Body of pancreas (tissue), 4 donors: ENCODE data around the gene RPP14. TPM values are rescaled to one million over a fixed set of nuclear protein-coding genes. Genes with fewer than 3 reads are reported as not detected.
"Not testable (repeated sequence)": the region's sequence is repeated elsewhere in the genome, so short reads cannot be mapped to it uniquely, and the experiment has no call there.

ENCODE experiments used
- ATAC-seq: fragments of 150-250 bp; one replicate; pipeline ENCODE4 v1.9.1; 2016
- DNase-seq, 4 donors: peaks; one replicate each; pipeline ENCODE4 v3.0.0-alpha.2; 2019
- H3K27ac ChIP-seq, 4 donors: fragments of 200-600 bp; sonication (generic); 1 replicate in 3 of 4; 2 replicates in 1 of 4; pipeline versions ENCODE4 v1.5.1 to v1.6.1; 2016 to 2019; ENCODE audit warnings: mild to moderate bottlenecking in 1 of 4, mixed read lengths in 1 of 4, moderate library complexity in 1 of 4
- H3K27me3 ChIP-seq, 2 donors: fragments of 200-600 bp; sonication (generic); one replicate each; pipeline ENCODE4 v1.6.0; 2016; ENCODE audit warnings: mild to moderate bottlenecking in 1 of 2
- H3K36me3 ChIP-seq, 2 donors: fragments of 200-600 bp; sonication (generic); replicated peaks in 1 of 2; 2 replicates each; pipeline ENCODE4 v1.5.1; 2016; ENCODE audit warnings: low read depth in 2 of 2; ENCODE audit not compliant: insufficient read depth in 1 of 2
- H3K4me1 ChIP-seq: fragments of 200-600 bp; sonication (generic); one replicate; pipeline ENCODE4 v1.6.0; 2016
- H3K4me3 ChIP-seq, 2 donors: fragments of 200-600 bp; sonication (generic); 1 replicate in 1 of 2; 2 replicates in 1 of 2; pipeline ENCODE4 v1.5.1; 2016 to 2019
- H3K9me3 ChIP-seq, 3 donors: fragments of 200-600 bp; sonication (generic); 1 replicate in 2 of 3; 2 replicates in 1 of 3; pipeline ENCODE4 v1.5.1; 2016
- CTCF ChIP-seq, 7 experiments: fragments of 450-650 bp in 4 of 7; fragments of 200-600 bp in 3 of 7; sonication (generic) in 3 of 7; IDR thresholded peaks; one replicate each; pipeline ENCODE4 v1.5.1; 2016 to 2019; ENCODE audit warnings: antibody characterized with exemption in 7 of 7
- POLR2A ChIP-seq, 3 donors: fragments of 450-650 bp; IDR thresholded peaks; one replicate each; pipeline ENCODE4 v1.6.1; 2016; ENCODE audit warnings: antibody characterized with exemption in 3 of 3, mild to moderate bottlenecking in 2 of 3
- WGBS, 2 donors: methylation state at CpG; one replicate each; pipeline ENCODE4 v1.1.5; 2017; 5-methylcytosine and 5-hydroxymethylcytosine counted together
- intact Hi-C: fragments of 100-400 bp; cut with DNase I; formaldehyde crosslinking; loops from one replicate; pipeline ENCODE4 v1.15.1; 2023
- total RNA-seq, 2 donors: library from RNA; depleted of rRNA; stranded (reverse); fragments of >200 nt; gene quantifications; one replicate each; pipeline ENCODE4 v1.1.0, GENCODE V29; 2016

Gene RPP14
- total RNA-seq, 2 donors from 2014 or later: 3.6 to 4.3 TPM

DNA sequence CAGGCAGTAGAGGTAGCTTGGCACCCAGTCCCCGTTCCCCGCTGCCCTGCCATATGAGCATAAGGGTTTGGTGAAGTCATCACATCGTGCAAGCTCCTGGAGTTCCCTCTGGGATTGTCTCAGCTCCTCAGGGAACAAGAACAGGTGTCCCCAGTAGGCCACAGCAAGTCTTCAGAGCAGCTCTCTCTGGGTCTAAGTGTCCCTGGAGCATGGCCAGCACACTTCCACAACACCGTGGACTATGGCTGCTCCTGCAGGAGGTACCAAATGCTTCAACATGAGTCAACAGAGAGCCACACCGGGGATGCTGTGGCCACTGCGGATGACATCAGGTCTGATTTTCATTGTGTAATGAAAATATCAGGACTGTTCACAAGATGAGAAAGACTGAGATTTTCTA, 45.3 kb upstream of the RPP14 start:
- ATAC-seq (no peak), DNase-seq (no peak)
- 73 to 77% methylated on average over 5 to 6 of the region's 6 CpGs for WGBS, 2 donors
- intact Hi-C loops: no loop called here
- Histone ChIP-seq H3K27me3 (no peaks in the 10 kb centered on the region), H3K4me1 (no peaks in the 10 kb centered on the region), H3K9me3 (no peaks in the 10 kb centered on the region), H3K27ac (no peak overlapping the region), H3K4me3 (no peak overlapping the region), H3K36me3 (no peaks in the 10 kb centered on the region)
- TF ChIP-seq POLR2A (IDR thresholded peaks at IDR 0.05): no peak
- TF ChIP-seq CTCF (IDR thresholded peaks at IDR 0.05): no peak

DNA sequence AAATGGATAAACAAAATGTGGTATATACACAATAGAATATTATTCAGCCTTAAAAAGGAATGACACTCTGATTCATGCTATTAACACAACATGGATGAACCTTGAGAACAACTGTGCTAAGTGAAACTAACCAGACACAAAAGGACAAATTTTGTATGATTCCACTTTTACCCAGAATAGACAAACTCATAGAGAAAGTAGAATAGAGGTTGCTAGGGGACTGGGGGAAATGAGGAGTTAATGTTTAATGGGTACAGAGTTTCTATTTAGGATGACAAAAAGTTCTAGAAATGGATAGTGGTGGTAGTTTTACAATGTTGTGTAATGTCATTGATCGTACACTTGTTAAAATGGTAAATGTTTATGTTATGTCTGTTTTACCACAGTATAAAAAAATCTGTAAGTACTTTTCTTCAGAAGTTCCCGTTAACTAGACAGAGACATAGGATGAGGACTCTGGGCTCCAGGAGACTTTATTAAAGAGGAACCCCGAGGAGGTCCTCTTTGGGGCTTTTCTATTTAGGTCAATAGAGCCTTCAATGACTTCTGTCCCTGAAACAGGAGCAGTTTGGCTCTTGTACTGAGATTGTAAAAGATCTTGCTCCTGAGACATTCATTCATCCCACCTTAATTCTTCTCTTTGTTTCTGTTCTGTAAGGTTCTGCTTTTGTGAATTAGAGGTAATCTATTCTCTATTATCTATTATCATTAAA, 43.9 kb upstream of the RPP14 start:
- H3K36me3 ChIP-seq: no peaks in the 10 kb centered on the region
- H3K9me3 ChIP-seq: no peaks in the 10 kb centered on the region
- TF ChIP-seq CTCF (IDR thresholded peaks at IDR 0.05): no peak
- no peak for TF ChIP-seq POLR2A (IDR thresholded peaks at IDR 0.05)
- H3K4me1 ChIP-seq: no peaks in the 10 kb centered on the region
- WGBS, 2 donors: 85 to 86% methylated on average over 3 of the region's 3 CpGs
- no peak overlapping the region for H3K27ac ChIP-seq
- no peak for DNase-seq
- no peaks in the 10 kb centered on the region for H3K27me3 ChIP-seq
- intact Hi-C loops: no loop called here
- no peak overlapping the region for H3K4me3 ChIP-seq
- ATAC-seq: no peak

DNA sequence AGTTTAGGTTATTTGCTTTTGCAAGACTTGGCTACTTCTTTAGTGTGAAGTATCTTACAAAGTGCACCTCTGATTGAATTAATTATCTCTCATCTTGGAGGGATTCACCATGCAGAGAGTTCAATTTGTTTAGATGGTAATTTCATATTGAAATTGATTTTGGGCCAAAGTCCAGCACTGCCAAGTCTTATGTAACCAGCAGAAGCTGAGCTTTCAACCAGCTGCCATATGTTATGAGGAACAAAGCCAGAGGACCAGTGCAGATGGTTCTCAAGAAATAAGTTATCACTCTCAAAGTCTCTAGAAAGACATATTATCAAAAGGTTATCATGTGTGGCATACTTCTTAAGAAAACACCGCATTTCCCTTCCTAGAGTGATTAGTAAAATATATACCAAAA, 39.5 kb upstream of the RPP14 start:
- DNase-seq (peak in 1 of 4 donors; percentile 16), ATAC-seq (no peak)
- H3K4me3 ChIP-seq: no peak overlapping the region
- TF ChIP-seq CTCF (IDR thresholded peaks at IDR 0.05) (no peak), POLR2A (IDR thresholded peaks at IDR 0.05) (no peak)
- no peak overlapping the region for H3K27ac ChIP-seq
- no peaks in the 10 kb centered on the region for H3K36me3 ChIP-seq
- H3K4me1 ChIP-seq: no peaks in the 10 kb centered on the region
- 33 to 42% methylated on average over 1 of the region's 1 CpG for WGBS, 2 donors
- H3K27me3 ChIP-seq: no peaks in the 10 kb centered on the region
- intact Hi-C loops: no loop called here
- H3K9me3 ChIP-seq: no peaks in the 10 kb centered on the region

- H3K27me3 ChIP-seq, ATAC-seq, DNase-seq, H3K4me3 ChIP-seq, H3K9me3 ChIP-seq, H3K36me3 ChIP-seq, intact Hi-C loops, H3K4me1 ChIP-seq, H3K27ac ChIP-seq: not testable (repeated sequence)
- WGBS, 2 donors: 93 to 100% methylated on average over 1 of the region's 1 CpG
Observed at GRCh38 chr3:58267543-58267942, 38.5 kb upstream of the RPP14 start.

GRCh38 chr3:58269356-58269755, 36.7 kb upstream of the RPP14 start:
- H3K36me3 ChIP-seq: no peaks in the 10 kb centered on the region
- no peak for DNase-seq
- no peaks in the 10 kb centered on the region for H3K9me3 ChIP-seq
- H3K27me3 ChIP-seq: no peaks in the 10 kb centered on the region
- TF ChIP-seq CTCF (IDR thresholded peaks at IDR 0.05) (no peak), POLR2A (IDR thresholded peaks at IDR 0.05) (no peak)
- H3K4me1 ChIP-seq: no peaks in the 10 kb centered on the region
- intact Hi-C loops: no loop called here
- no peak overlapping the region for H3K27ac ChIP-seq
- 79 to 86% methylated on average over 2 of the region's 2 CpGs for WGBS, 2 donors
- H3K4me3 ChIP-seq: no peak overlapping the region
- ATAC-seq: no peak
